H9 (cell line): ENCODE data around the gene VPS13C. TPM values are rescaled to one million over a fixed set of nuclear protein-coding genes. Genes with fewer than 3 reads are reported as not detected.

Source experiments
- DNase-seq: peaks from one replicate; pipeline ENCODE4 v3.0.0-alpha.2; 2017
- H2AFZ ChIP-seq: one replicate; pipeline ENCODE4 v1.6.1; 2013; ENCODE audit warnings: mild to moderate bottlenecking, low read length, control low read depth, moderate library complexity
- H2AK5ac ChIP-seq: 2 replicates; pipeline ENCODE4 v1.6.1; 2013; ENCODE audit warnings: low read length, control low read depth, mixed read lengths; ENCODE audit not compliant: insufficient read length
- H2BK120ac ChIP-seq: one replicate; pipeline ENCODE4 v1.6.1; 2013; ENCODE audit warnings: low read depth, mild to moderate bottlenecking, low read length, control low read depth, inconsistent platforms; ENCODE audit not compliant: poor library complexity, severe bottlenecking
- H2BK12ac ChIP-seq: 2 replicates; pipeline ENCODE4 v1.6.1; 2013; ENCODE audit warnings: low read length, control low read depth, mixed read lengths, low read depth; ENCODE audit not compliant: insufficient read length
- H2BK15ac ChIP-seq: 2 replicates; pipeline ENCODE4 v1.6.1; 2013; ENCODE audit warnings: low read depth, low read length, control low read depth
- H2BK20ac ChIP-seq: one replicate; pipeline ENCODE4 v1.6.1; 2013; ENCODE audit warnings: low read depth, mild to moderate bottlenecking, low read length, control low read depth, inconsistent platforms; ENCODE audit not compliant: poor library complexity, severe bottlenecking
- H2BK5ac ChIP-seq: 2 replicates; pipeline ENCODE4 v1.6.1; 2013; ENCODE audit warnings: low read length, control low read depth, mixed read lengths; ENCODE audit not compliant: insufficient read length
- H3K14ac ChIP-seq: 2 replicates; pipeline ENCODE4 v1.6.1; 2013; ENCODE audit warnings: low read length, control low read depth; ENCODE audit not compliant: insufficient read depth
- H3K18ac ChIP-seq: 2 replicates; pipeline ENCODE4 v1.6.1; 2013; ENCODE audit warnings: low read depth, mild to moderate bottlenecking, mixed read lengths, low read length, control low read depth; ENCODE audit not compliant: insufficient read length
- H3K23ac ChIP-seq: 2 replicates; pipeline ENCODE4 v1.6.1; 2013; ENCODE audit warnings: low read length, control low read depth, mixed read lengths, low read depth; ENCODE audit not compliant: insufficient read length
- H3K23me2 ChIP-seq: 2 replicates; pipeline ENCODE4 v1.6.1; 2013; ENCODE audit warnings: low read depth, mild to moderate bottlenecking, mixed read lengths, low read length, control low read depth; ENCODE audit not compliant: insufficient read length, poor library complexity, severe bottlenecking
- H3K27ac ChIP-seq: 2 replicates; pipeline ENCODE4 v1.5.1; 2013; ENCODE audit warnings: low read length, control low read depth, mixed read lengths, low read depth; ENCODE audit not compliant: insufficient read length
- H3K27me3 ChIP-seq: 2 replicates; pipeline ENCODE4 v1.6.1; 2013; ENCODE audit warnings: low read length, control low read depth, inconsistent platforms; ENCODE audit not compliant: insufficient read depth
- H3K4ac ChIP-seq: 2 replicates; pipeline ENCODE4 v1.6.1; 2013; ENCODE audit warnings: low read depth, mild to moderate bottlenecking, control low read depth, inconsistent platforms, low read length, moderate library complexity
- H3K4me1 ChIP-seq: 2 replicates; pipeline ENCODE4 v1.6.1; 2013; ENCODE audit warnings: low read length, control low read depth, inconsistent platforms; ENCODE audit not compliant: insufficient read depth
- H3K4me2 ChIP-seq: 2 replicates; pipeline ENCODE4 v1.6.1; 2013; ENCODE audit warnings: low read length, control low read depth, mixed read lengths; ENCODE audit not compliant: insufficient read length, insufficient read depth
- H3K56ac ChIP-seq: 2 replicates; pipeline ENCODE4 v1.6.1; 2013; ENCODE audit warnings: low read depth, mild to moderate bottlenecking, mixed read lengths, low read length, control low read depth; ENCODE audit not compliant: insufficient read length
- H3K79me1 ChIP-seq: 2 replicates; pipeline ENCODE4 v1.6.1; 2013; ENCODE audit warnings: low read depth, mild to moderate bottlenecking, moderate library complexity, low read length, control low read depth, inconsistent platforms; ENCODE audit not compliant: insufficient read depth, poor library complexity, severe bottlenecking
- H3K79me2 ChIP-seq: 2 replicates; pipeline ENCODE4 v1.6.1; 2013; ENCODE audit warnings: low read length, control low read depth, inconsistent platforms; ENCODE audit not compliant: insufficient read depth
- H3K9ac ChIP-seq: 2 replicates; pipeline ENCODE4 v1.6.1; 2013; ENCODE audit warnings: low read length, control low read depth, mixed read lengths; ENCODE audit not compliant: insufficient read length; ENCODE audit errors: extremely low read depth
- H3K9me3 ChIP-seq: one replicate; pipeline ENCODE4 v1.6.1; 2013; ENCODE audit warnings: low read depth, low read length, inconsistent platforms; ENCODE audit not compliant: control insufficient read depth
- H3T11ph ChIP-seq: one replicate; pipeline ENCODE4 v1.6.1; 2013; ENCODE audit warnings: mild to moderate bottlenecking, low read length, control low read depth, inconsistent platforms
- H4K20me1 ChIP-seq: one replicate; pipeline ENCODE4 v1.6.1; 2013; ENCODE audit not compliant: control insufficient read depth, insufficient read length, insufficient read depth
- H4K5ac ChIP-seq: 2 replicates; pipeline ENCODE4 v1.6.1; 2013; ENCODE audit warnings: low read depth, mild to moderate bottlenecking, mixed read lengths, low read length, control low read depth; ENCODE audit not compliant: insufficient read length
- H4K8ac ChIP-seq: replicated peaks from 2 replicates; pipeline ENCODE4 v1.6.1; 2013; ENCODE audit warnings: low read length, control low read depth, mixed read lengths, low read depth; ENCODE audit not compliant: insufficient read length
- H4K91ac ChIP-seq: 2 replicates; pipeline ENCODE4 v1.6.1; 2013; ENCODE audit warnings: low read depth, mild to moderate bottlenecking, moderate library complexity, mixed read lengths, low read length, control low read depth; ENCODE audit not compliant: insufficient read length
- H3K27ac Mint-ChIP-seq, 3 experiments: 2 replicates in 2 of 3; 3 replicates in 1 of 3; pipeline ENCODE4 v1.8.0; 2020 to 2021; ENCODE audit warnings: mixed read lengths in 3 of 3, mild to moderate bottlenecking in 1 of 3, moderate library complexity in 1 of 3
- H3K27me3 Mint-ChIP-seq: 2 replicates; pipeline ENCODE4 v1.8.0; 2021; ENCODE audit warnings: low read depth, mild to moderate bottlenecking, moderate library complexity, mixed read lengths
- H3K36me3 Mint-ChIP-seq, 3 experiments: 2 replicates in 2 of 3; 3 replicates in 1 of 3; pipeline ENCODE4 v1.8.0; 2020 to 2021; ENCODE audit warnings: low read depth in 3 of 3, mixed read lengths in 3 of 3; ENCODE audit not compliant: insufficient read depth in 1 of 3
- H3K4me1 Mint-ChIP-seq, 2 experiments: 2 replicates each; pipeline ENCODE4 v1.8.0; 2020; ENCODE audit warnings: mixed read lengths in 2 of 2
- H3K4me3 Mint-ChIP-seq, 2 experiments: 2 replicates in 1 of 2; 3 replicates in 1 of 2; pipeline ENCODE4 v1.8.0; 2020 to 2021; ENCODE audit warnings: mild to moderate bottlenecking in 2 of 2, mixed read lengths in 2 of 2, moderate library complexity in 1 of 2
- H3K9me3 Mint-ChIP-seq, 2 experiments: 2 replicates in 1 of 2; 3 replicates in 1 of 2; pipeline ENCODE4 v1.8.0; 2020; ENCODE audit warnings: mild to moderate bottlenecking in 2 of 2, mixed read lengths in 2 of 2, moderate library complexity in 1 of 2
- WGBS: extraction: QIAGEN DNeasy Blood & Tissue Kit; methylation state at CpG from one replicate; pipeline ENCODE4 v1.1.7; 2013; ENCODE audit warnings: missing lambda C conversion rate, low lambda C conversion rate, mixed read lengths; ENCODE audit not compliant: insufficient read length; ENCODE audit errors: extremely low coverage; 5-methylcytosine and 5-hydroxymethylcytosine counted together
- total RNA-seq: library from RNA; stranded (reverse); gene quantifications from 2 replicates; pipeline ENCODE4 v1.2.1, GENCODE V29; 2021
- TF ChIP-seq, protein P1 (sequence below): fragments of 200-600 bp; sonication (generic); conservative IDR thresholded peaks from 3 replicates; pipeline ENCODE4 v1.8.0; 2021; ENCODE audit warnings: antibody characterized with exemption, mild to moderate bottlenecking

The VPS13C gene
- total RNA-seq, 1 experiment from 2014 or later: 14.2 TPM

- Histone ChIP-seq H3K9me3 (no peaks in the 10 kb centered on the region), H2BK12ac (no peak overlapping the region), H3K18ac (no peak overlapping the region), H2AFZ (no peak overlapping the region), H2BK20ac (no peak overlapping the region), H3K14ac (no peak overlapping the region), H3K4me1 (no peaks in the 10 kb centered on the region), H3K27ac (no peak overlapping the region), H3K56ac (no peak overlapping the region), H3K9ac (no peak overlapping the region), H2AK5ac (no peak overlapping the region), H3K4me2 (no peak overlapping the region), H2BK120ac (no peak overlapping the region), H3K23me2 (no peaks in the 10 kb centered on the region), H3K4ac (no peak overlapping the region), H3K23ac (no peak overlapping the region), H4K91ac (no peak overlapping the region), H4K20me1 (no peaks in the 10 kb centered on the region), H4K8ac (no peak overlapping the region), H4K5ac (no peak overlapping the region), H3K27me3 (no peaks in the 10 kb centered on the region), H2BK15ac (no peak overlapping the region), H3T11ph (no peak overlapping the region), H2BK5ac (no peak overlapping the region), H3K79me1 (peaks cover 2% of the 10 kb centered on the region), H3K79me2 (0 out of 2 replicates have a peak, but pooled peaks cover 2% of the 10 kb centered on the region)
- Mint-ChIP-seq H3K27ac (no peak overlapping the region), H3K27me3 (no peaks in the 10 kb centered on the region), H3K36me3 (peaks cover 2 to 3% (median 3%) of the 10 kb centered on the region in 3 experiments; a peak in 5 of 7 replicates), H3K9me3 (0 out of 5 replicates have a peak, but pooled peaks cover 0 to 2% of the 10 kb centered on the region in 2 experiments), H3K4me3 (no peak overlapping the region), H3K4me1 (no peaks in the 10 kb centered on the region)
- no peak for DNase-seq
- no CpG with 5 or more reads among the region's 1 CpG for WGBS
- TF ChIP-seq, protein P1, sequence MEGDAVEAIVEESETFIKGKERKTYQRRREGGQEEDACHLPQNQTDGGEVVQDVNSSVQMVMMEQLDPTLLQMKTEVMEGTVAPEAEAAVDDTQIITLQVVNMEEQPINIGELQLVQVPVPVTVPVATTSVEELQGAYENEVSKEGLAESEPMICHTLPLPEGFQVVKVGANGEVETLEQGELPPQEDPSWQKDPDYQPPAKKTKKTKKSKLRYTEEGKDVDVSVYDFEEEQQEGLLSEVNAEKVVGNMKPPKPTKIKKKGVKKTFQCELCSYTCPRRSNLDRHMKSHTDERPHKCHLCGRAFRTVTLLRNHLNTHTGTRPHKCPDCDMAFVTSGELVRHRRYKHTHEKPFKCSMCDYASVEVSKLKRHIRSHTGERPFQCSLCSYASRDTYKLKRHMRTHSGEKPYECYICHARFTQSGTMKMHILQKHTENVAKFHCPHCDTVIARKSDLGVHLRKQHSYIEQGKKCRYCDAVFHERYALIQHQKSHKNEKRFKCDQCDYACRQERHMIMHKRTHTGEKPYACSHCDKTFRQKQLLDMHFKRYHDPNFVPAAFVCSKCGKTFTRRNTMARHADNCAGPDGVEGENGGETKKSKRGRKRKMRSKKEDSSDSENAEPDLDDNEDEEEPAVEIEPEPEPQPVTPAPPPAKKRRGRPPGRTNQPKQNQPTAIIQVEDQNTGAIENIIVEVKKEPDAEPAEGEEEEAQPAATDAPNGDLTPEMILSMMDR: no peak
Measured at GRCh38 chr15:62052713-62053112, 7.5 kb downstream of the VPS13C start.
